K562 (cell line): ENCODE data around the gene ZDHHC14. TPM values are rescaled to one million over a fixed set of nuclear protein-coding genes. Genes with fewer than 3 reads are reported as not detected.

Experiments used
- ATAC-seq: fragments of 200-7000 bp; cut with Tn5 transposase; 3 replicates; pipeline ENCODE4 v1.9.1; 2020; ENCODE audit warnings: moderate library complexity
- BruUV-seq: library from RNA; stranded (reverse); fragments of 400-500 nt; replicated peaks from 2 replicates; lab custom pipeline; 2021; lab: Mats Ljungman, UMichigan
- CTCF ChIA-PET: fragments of 300-600 bp; formaldehyde crosslinking; extraction: SDS; loops from one replicate; lab custom pipeline; 2021; ENCODE audit warnings: low intra/inter-chr PET ratio; lab: Yijun Ruan, JAX
- POLR2A ChIA-PET: fragments of 300-600, 350-650 bp; sonication (Branson Sonifier 250); formaldehyde crosslinking; extraction: SDS; loops from one replicate; lab custom pipeline; 2021; ENCODE audit warnings: antibody characterized with exemption, inconsistent platforms; lab: Yijun Ruan, JAX
- DNase-seq, 4 experiments: peaks; one replicate each; pipeline versions ENCODE4 v3.0.0 to v3.0.0-alpha.2; 2011 to 2018; ENCODE audit warnings: low spot score in 3 of 4, mixed read lengths in 3 of 4; ENCODE audit errors: extremely low read depth in 1 of 4
- FAIRE-seq: peaks from 2 replicates; lab custom pipeline; 2011; peaks lifted over from hg19 to GRCh38; lab: Jason Lieb, UNC
- H2AFZ ChIP-seq: 2 replicates; pipeline ENCODE4 v1.6.0; 2011; ENCODE audit warnings: low read depth, low read length, control low read depth, inconsistent platforms
- H3K27ac ChIP-seq: fragments of 200-600 bp; 3 replicates; pipeline ENCODE4 v1.8.0; 2011; ENCODE audit warnings: low read depth, mild to moderate bottlenecking, control low read depth, inconsistent platforms, low read length, moderate library complexity, mixed read lengths; ENCODE audit errors: extremely low read depth
- H3K27me3 ChIP-seq, 2 experiments: fragments of 300-600 bp in 1 of 2; 2 replicates in 1 of 2; 3 replicates in 1 of 2; pipeline versions ENCODE4 v1.6.0 to v1.8.0; 2011; ENCODE audit warnings: inconsistent platforms in 2 of 2, low read length in 2 of 2, mild to moderate bottlenecking in 1 of 2, mixed read lengths in 1 of 2, moderate library complexity in 1 of 2; ENCODE audit not compliant: control insufficient read depth in 2 of 2, insufficient read depth in 2 of 2
- H3K36me3 ChIP-seq: fragments of 300-600 bp; 3 replicates; pipeline ENCODE4 v1.8.0; 2011; ENCODE audit warnings: mild to moderate bottlenecking, low read length, inconsistent platforms; ENCODE audit not compliant: control insufficient read depth, insufficient read depth
- H3K4me1 ChIP-seq, 2 experiments: fragments of 200-600 bp in 1 of 2; replicated peaks in 1 of 2; 2 replicates in 1 of 2; 3 replicates in 1 of 2; pipeline versions ENCODE4 v1.5.1 to v1.8.0; 2011; ENCODE audit warnings: inconsistent platforms in 2 of 2, low read length in 2 of 2, mild to moderate bottlenecking in 1 of 2, mixed read lengths in 1 of 2, moderate library complexity in 1 of 2; ENCODE audit not compliant: control insufficient read depth in 2 of 2, insufficient read depth in 2 of 2
- H3K4me2 ChIP-seq: 2 replicates; pipeline ENCODE4 v1.6.1; 2011; ENCODE audit warnings: low read length, control low read depth, inconsistent platforms, mixed read lengths; ENCODE audit not compliant: insufficient read depth
- H3K4me3 ChIP-seq: fragments of 200-600 bp; sonication (generic), shearing (Covaris generic); 2 replicates; pipeline ENCODE4 v1.5.1; 2016; ENCODE audit warnings: control low read depth, inconsistent platforms
- H3K79me2 ChIP-seq: fragments of 200-600 bp; 3 replicates; pipeline ENCODE4 v1.8.0; 2011; ENCODE audit warnings: low read length, inconsistent platforms; ENCODE audit not compliant: control insufficient read depth, insufficient read depth
- H3K9ac ChIP-seq, 2 experiments: 2 replicates each; pipeline versions ENCODE4 v1.6.0 to v1.6.1; 2011; ENCODE audit warnings: low read depth in 2 of 2, low read length in 2 of 2, control low read depth in 1 of 2, inconsistent platforms in 1 of 2, mild to moderate bottlenecking in 1 of 2, mixed read lengths in 1 of 2; ENCODE audit not compliant: insufficient read depth in 1 of 2
- H3K9me1 ChIP-seq: one replicate; pipeline ENCODE4 v1.6.0; 2011; ENCODE audit warnings: inconsistent platforms, mild to moderate bottlenecking, low read length, moderate library complexity; ENCODE audit not compliant: control insufficient read depth, insufficient read depth
- H3K9me3 ChIP-seq: replicated peaks from 2 replicates; pipeline ENCODE4 v1.5.1; 2011; ENCODE audit warnings: low read depth, low read length, inconsistent platforms; ENCODE audit not compliant: control insufficient read depth, insufficient read depth
- H4K20me1 ChIP-seq: replicated peaks from 2 replicates; pipeline ENCODE4 v1.6.1; 2011; ENCODE audit warnings: low read length, inconsistent platforms, mixed read lengths; ENCODE audit not compliant: control insufficient read depth, insufficient read depth
- KDM4B ChIP-seq, 2 experiments: fragments of 450-650 bp in 1 of 2; sonication (generic) in 1 of 2; IDR thresholded peaks; 2 replicates each; pipeline ENCODE4 v1.6.1; 2016 to 2017; ENCODE audit warnings: borderline replicate concordance in 2 of 2, antibody characterized with exemption in 1 of 2, low read depth in 1 of 2, mild to moderate bottlenecking in 1 of 2
- MECOM ChIP-seq: fragments of 250-450 bp; sonication (Bioruptor Pico); IDR thresholded peaks from 2 replicates; pipeline ENCODE4 v1.8.0; 2022; ENCODE audit warnings: inconsistent platforms
- WGBS: fragments of 100-300 bp; shearing (Covaris generic); methylation state at CpG from one replicate; pipeline ENCODE4 v1.1.6; 2016; ENCODE audit warnings: low coverage, mixed read lengths; ENCODE audit not compliant: insufficient coverage; ENCODE audit errors: missing lambda C conversion rate; 5-methylcytosine and 5-hydroxymethylcytosine counted together
- in situ Hi-C: fragments of 300-500 bp; cut with MboI; formaldehyde crosslinking; loops from 4 replicates; pipeline ENCODE4 v1.15.0; 2018; ENCODE audit warnings: inconsistent platforms, mixed read lengths
- intact Hi-C: fragments of 100-400 bp; cut with micrococcal nuclease; formaldehyde crosslinking; loops from 2 replicates; pipeline ENCODE4 v1.14.2; 2022
- polyA plus RNA-seq, 8 experiments: library from polyadenylated mRNA; depleted of rRNA in 4 of 8; stranded (reverse) in 5 of 8; unstranded in 3 of 8; fragments of >200 nt; fragmentation: Nextera tagmentation in 2 of 8; fragmentation: Illumina TruSeq in 1 of 8; extraction: Ambion mirVana in 2 of 8; extraction: Trizol in 1 of 8; gene quantifications; 2 replicates each; pipeline versions ENCODE4 v1.2.1 to v1.2.3, GENCODE V29; 2011 to 2014; ENCODE audit warnings: inconsistent platforms in 1 of 8, missing spikeins in 1 of 8
- total RNA-seq, 7 experiments: library from RNA; depleted of rRNA in 6 of 7; stranded (reverse); fragments of >200 nt in 6 of 7; fragmentation: Illumina TruSeq in 2 of 7; extraction: Trizol in 2 of 7; gene quantifications; 2 replicates each; pipeline versions ENCODE4 v1.2.1 to v1.2.3, GENCODE V29; 2011 to 2021; ENCODE audit warnings: low replicate concordance in 1 of 7
- TF ChIP-seq, protein P1 (sequence below): sonication (generic); formaldehyde crosslinking; IDR thresholded peaks from 2 replicates; pipeline ENCODE4 v1.9.0; 2022; ENCODE audit warnings: mild to moderate bottlenecking, missing genetic modification reagents
- TF ChIP-seq, protein P2 (sequence below), 2 experiments: fragments of 450-650 bp; IDR thresholded peaks; 2 replicates each; pipeline ENCODE4 v1.6.1; 2016

ZDHHC14 gene
- total and polyA plus RNA-seq, 9 of the 15 experiments (the other 6 are each of a cell fraction or from before 2014, with no cell fraction given) = 0.92 to 23.1 (median 13.8) TPM

DNA sequence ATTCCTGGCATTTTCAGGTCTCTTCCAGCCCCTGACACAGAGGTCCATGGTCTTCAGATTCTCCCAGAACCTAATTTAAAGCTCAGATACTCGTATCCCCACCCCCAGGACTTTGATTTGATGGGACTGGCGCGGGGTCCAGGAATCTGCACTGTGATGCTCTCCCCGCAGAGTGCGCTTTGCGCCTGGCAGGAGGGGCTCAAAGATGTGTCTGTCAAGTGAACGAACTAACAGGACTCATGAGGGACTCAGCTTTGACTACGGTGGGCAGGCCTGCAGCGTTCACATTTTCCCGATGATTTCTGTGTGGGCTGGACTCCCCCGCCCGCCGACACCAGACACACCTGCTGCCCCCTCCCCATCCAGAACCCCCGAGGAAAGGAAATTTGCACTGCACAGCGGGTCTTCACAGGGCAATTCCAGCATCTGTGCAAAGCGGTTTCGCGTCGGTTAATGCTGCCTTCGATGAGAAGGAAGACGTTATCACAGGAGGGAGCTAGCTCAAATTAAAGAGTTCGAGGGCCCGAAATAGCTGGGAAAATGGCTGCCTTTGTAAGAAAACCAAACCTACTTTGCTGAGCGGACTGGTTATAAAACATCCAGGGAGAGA, 90.2 kb downstream of the ZDHHC14 start:
- CTCF ChIA-PET = no interaction called here

More for the DNA sequence above, 90.2 kb downstream of the ZDHHC14 start:
- WGBS = 92% methylated on average over 23 of the region's 24 CpGs
- H3K36me3 ChIP-seq = no peaks in the 10 kb centered on the region
- in situ Hi-C loops = no loop called here
- no peaks in the 10 kb centered on the region for H4K20me1 ChIP-seq
- DNase-seq = no peak
- no peaks in the 10 kb centered on the region for H3K9me3 ChIP-seq
- FAIRE-seq = no peak
- ATAC-seq = no peak
- H3K27ac ChIP-seq = no peak overlapping the region
- H3K79me2 ChIP-seq = peaks cover 3% of the 10 kb centered on the region; the same call in 1 of the 3 replicates
- H3K27me3 ChIP-seq = no peaks in the 10 kb centered on the region
- BruUV-seq = no TSS peak
- POLR2A ChIA-PET = interaction anchor here (0.6 to 4.4 kb wide), 6 partner anchors 9 to 661 kb away, joined by 3 to 14 read pairs (median 3); no protein-coding TSS in a partner anchor
- H3K4me2 ChIP-seq = no peak overlapping the region
- H3K4me3 ChIP-seq = no peak overlapping the region
- no peak overlapping the region for H2AFZ ChIP-seq
- TF ChIP-seq, protein P1, sequence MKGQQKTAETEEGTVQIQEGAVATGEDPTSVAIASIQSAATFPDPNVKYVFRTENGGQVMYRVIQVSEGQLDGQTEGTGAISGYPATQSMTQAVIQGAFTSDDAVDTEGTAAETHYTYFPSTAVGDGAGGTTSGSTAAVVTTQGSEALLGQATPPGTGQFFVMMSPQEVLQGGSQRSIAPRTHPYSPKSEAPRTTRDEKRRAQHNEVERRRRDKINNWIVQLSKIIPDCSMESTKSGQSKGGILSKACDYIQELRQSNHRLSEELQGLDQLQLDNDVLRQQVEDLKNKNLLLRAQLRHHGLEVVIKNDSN (CRISPR knock-in tag) = no peak
- TF ChIP-seq MECOM = no peak
- TF ChIP-seq KDM4B (IDR thresholded peaks at IDR 0.05; ENCODE audit: borderline replicate concordance in 2 of 2, low read depth in 1 of 2) = no peak
- TF ChIP-seq, protein P2, sequence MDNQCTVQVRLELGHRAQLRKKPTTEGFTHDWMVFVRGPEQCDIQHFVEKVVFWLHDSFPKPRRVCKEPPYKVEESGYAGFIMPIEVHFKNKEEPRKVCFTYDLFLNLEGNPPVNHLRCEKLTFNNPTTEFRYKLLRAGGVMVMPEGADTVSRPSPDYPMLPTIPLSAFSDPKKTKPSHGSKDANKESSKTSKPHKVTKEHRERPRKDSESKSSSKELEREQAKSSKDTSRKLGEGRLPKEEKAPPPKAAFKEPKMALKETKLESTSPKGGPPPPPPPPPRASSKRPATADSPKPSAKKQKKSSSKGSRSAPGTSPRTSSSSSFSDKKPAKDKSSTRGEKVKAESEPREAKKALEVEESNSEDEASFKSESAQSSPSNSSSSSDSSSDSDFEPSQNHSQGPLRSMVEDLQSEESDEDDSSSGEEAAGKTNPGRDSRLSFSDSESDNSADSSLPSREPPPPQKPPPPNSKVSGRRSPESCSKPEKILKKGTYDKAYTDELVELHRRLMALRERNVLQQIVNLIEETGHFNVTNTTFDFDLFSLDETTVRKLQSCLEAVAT (IDR thresholded peaks at IDR 0.05) = 0 out of 4 replicates have a peak, but pooled peaks of 1 of the 2 experiments have one; percentile 29
- H3K4me1 ChIP-seq = peaks cover 9 to 10% of the 10 kb centered on the region in 2 experiments; a peak in 4 of 5 replicates
- H3K9ac ChIP-seq = no peak overlapping the region
- no peaks in the 10 kb centered on the region for H3K9me1 ChIP-seq
- intact Hi-C loops = no loop called here
